GM18951 (cell line): ENCODE measurements around the gene PPDPF.

Experiments
- POLR2A ChIP-seq: IDR thresholded peaks from 4 replicates; pipeline ENCODE4 v1.6.1; 2011; ENCODE audit warnings: mild to moderate bottlenecking; ENCODE audit not compliant: insufficient read length, insufficient read depth; ENCODE audit errors: extremely low read depth
- in situ Hi-C: fragments of 300-500 bp; cut with MboI; formaldehyde crosslinking; loops from one replicate; pipeline ENCODE4 v1.12.0; 2022; ENCODE audit warnings: low sequenced_read_pairs, mixed read lengths, inconsistent platforms; ENCODE audit not compliant: unreplicated experiment

PPDPF gene

DNA sequence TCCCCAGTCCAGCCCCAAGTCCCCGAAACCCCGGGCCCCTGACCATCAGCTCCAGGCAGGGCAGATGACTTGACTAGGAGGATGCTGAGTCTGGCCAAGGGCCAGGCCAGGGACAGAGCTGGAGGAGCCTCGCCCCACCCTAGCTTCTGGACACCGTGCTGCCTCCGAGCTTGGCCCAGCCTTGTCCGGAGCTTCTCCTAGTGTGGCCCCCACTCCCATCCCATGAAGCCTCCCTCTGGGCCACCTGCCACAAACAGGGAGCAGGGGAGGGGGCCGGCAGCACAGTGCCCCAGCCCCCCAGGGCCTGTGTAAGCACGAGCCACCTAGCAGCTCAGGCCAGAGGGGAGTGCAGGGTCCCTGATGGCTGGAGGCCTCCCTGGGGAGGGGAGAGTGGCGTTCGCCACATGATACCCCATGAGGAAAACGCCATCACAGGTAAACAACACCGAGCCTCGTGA, 27.0 kb upstream of the PPDPF start:
- in situ Hi-C loops, result no loop called here
- no peak for TF ChIP-seq POLR2A

DNA sequence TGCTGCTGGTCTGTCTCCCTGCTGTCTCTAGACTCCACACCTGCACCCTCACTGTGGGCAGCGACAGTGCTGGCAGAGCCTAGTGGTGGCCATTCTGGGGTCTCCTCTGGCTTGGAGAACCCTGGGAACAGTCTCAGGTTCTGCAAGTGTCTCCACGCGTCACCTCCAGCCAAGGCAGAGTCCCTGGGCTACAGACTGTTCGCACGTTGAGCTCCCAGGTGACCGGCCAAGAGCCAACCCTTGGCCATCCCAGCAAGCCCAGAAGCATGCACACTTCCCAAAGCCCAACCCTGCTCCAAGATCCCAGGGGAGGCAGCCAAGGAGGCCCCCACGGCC, 26.5 kb upstream of the PPDPF start:
- in situ Hi-C loops, result no loop called here
- TF ChIP-seq POLR2A, result no peak

DNA sequence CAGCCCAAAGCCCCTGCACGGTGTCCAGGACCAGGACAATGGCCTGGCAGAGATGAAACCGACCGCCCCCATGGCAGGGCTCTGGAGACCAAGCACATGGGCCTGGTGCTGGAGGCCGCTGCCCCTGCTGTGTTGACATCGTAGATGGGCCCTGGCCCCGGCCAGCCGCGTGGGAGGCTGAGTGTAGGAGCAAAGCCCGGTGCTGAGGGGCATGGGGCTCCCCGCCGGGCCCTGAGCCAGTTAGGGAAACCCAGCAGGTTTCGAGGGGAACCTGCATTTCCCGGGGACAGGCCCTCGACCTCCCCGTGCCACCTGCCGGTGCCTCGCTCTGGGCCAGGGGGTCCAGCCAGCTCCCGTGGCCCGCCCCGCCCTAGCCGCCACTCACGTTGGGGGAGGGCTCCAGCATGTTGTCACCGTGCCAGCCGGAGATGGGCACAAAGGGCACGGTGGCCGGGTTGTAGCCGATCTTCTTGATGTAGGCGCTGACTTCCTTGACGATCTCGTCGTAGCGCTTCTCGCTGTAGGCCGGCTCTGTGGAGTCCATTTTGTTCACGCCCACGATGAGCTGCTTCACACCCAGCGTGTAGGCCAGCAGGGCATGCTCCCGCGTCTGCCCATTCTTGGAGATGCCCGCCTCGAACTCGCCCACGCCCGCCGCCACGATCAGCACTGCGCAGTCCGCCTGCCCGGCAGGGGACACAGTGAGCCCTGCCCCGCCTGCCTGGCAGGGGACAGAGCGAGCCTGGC, 26.0 kb upstream of the PPDPF start:
- no peak for TF ChIP-seq POLR2A
- in situ Hi-C loops, result no loop called here

DNA sequence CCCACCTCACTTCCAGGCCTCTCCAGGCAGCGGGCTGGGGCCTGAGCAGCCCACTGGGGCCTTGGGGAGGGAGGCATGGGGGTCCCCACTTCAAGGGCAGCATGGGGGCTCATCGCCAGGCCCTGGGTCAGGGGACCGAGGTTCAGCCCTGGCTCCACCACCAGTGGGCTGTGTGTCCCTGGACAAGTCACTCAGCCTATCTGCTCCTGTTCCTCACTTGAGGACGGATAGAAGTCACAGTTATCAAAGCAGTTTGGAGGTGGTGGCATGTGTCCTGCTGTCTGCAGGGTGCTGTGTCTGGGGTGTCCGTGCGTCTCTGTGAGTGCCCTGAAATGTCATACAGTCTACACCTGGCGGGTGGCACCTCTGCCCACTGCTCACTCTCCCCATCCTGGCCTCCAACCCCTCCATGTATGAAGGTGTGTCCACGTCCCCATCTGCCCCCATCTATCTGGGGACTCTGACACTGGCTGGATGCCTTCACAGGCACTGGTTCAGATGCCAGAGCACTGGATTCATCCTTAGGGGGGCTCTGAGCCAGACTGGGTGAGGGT, 25.3 kb upstream of the PPDPF start:
- no peak for TF ChIP-seq POLR2A
- in situ Hi-C loops, result no loop called here

DNA sequence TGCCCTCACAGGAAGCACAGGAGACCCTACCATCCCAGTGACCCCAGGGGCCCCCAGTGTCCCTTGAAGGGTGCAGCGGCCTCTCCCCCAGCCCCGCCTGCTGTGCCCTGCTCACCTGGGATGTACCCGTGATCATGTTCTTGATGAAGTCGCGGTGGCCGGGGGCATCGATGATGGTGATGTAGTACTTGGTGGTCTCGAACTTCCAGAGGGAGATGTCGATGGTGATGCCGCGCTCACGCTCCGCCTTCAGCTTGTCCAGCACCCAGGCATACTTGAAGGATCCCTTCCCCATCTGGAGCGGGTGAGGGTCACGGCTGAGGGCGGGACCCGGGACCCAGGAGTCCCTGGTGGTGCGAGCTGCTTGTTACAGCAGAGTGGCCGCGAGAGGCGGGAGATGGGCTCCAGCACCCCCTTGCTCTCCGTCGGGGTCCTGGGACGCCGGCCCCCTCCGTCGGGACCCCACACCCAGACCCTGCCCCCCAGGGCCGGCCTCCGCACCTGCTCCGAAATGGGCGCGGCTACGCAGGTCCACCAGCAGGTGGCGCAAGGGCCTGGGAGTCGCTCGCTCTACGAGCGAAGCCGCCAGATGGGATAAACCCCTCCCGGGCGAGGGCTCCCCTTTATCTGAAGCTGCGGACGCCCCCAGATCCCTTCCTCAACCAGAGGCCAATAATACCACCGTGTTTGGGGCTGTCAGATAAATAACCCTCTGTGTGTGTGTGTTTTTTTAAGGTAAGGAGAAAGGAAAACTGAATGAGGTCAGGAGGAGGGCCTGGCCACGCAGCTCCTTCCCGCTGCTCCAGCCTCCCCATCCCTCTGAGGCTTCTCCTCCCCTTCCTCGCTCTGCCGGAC, 24.6 kb upstream of the PPDPF start:
- no peak for TF ChIP-seq POLR2A
- in situ Hi-C loops, result no loop called here

DNA sequence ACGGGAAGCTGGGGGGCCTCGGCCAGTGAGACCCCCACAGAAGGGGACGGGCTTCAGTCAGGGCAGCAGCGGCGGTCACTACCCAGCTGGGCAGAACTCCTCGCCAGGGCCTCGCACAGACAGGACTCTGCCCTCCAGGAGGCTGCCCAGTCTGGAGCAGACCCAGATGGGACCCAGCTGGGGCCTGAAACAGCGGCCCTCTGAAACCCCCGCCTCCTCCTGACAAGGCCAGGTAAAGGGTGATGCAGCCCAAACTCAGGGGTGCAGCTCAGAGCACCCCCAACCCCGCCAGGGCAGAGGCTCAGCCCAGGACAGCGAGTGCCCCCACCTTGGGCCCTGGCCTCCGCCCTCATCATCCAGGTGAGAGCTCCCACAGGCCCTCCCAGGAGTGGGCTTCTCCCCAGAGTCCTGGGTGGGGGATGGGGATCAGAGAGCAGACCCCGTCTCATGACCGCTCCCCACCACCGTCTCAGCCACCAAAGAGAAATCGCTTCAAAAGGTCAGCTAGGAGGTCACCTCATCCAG, 23.9 kb upstream of the PPDPF start:
- TF ChIP-seq POLR2A, result no peak
- in situ Hi-C loops, result no loop called here

DNA sequence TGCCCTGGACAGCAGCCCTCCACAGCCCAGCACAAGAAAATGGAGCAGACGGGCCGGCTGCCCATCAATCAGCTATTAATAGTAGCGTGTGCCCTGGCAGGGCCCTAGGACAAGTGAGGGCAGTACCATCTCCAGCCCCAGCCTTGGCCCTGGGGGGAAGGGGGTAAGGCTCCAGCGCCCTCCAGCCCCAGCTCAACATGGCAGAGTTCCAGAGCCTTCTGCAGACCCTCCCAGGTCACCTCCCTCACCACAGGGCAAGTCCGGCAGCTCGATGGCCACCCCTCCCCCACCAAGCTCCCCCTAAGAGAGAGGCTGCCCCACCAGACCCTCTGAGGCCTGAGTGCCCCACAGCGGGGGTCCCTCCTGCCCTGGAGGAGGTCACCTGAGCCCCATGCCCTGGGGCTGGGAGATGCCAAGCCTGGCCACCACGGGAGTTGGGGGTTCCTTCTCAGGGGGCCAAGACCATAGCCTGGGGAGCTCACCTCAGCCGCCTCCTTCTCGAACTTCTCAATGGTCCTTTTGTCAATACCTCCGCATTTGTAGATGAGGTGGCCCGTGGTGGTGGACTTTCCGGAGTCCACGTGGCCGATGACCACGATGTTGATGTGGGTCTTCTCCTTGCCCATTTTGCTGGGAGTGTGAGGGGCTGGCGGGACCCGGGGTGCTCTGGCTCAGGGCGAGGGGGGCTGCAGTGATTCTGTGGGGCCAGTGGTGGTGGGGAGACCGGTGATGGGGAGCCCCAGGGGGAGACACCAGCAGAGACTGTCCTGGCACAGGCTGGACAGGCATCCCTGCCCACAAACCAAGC, 23.2 kb upstream of the PPDPF start:
- in situ Hi-C loops, result no loop called here
- TF ChIP-seq POLR2A, result no peak

DNA sequence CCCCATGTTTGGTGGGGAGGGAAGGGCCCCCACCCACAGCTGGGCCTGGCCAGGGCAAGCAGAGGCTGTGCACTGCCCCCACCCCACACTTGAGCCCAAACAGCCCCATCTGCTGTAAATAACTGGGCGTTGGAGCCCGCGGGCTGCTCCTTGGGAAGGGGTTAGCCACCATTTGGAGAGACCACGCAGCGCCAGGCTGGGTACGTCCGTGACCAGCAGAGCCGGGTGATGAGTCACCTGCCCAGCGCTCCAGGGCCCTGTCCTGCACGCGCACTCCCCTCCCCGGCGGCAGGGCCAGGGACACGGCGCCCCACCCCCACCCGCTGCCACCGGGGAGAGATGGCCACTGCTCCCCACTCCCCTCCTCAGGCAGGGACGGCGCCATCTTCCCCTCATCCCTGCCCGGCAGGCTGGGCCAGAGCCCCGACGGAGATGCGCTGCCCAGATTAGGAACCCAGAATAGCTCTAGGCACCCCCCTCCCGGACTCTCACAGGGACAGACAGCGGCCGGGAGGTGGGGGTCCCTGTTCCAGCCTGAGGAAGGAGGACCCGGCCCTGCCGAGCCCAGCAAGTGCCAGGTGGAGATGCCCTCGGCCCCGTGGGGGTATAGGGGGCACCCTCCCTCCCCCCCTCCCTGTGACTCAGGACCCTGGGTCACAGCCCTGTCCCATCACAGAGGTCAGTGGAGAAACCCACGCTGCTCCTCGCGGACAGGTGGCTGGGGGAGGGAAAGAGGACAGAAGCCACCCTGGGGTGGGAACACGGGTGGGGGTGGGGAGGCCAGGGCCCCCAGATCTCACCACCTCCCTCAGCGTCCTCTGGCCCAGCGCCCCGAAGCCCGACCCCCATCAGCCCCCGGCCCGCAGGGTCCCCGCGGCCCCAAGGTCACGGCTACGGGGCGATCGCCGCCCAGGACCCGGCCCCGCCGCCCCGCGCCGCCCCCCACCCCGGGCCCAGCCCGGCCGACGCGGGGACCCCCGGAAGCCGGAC, 22.3 kb upstream of the PPDPF start:
- in situ Hi-C loops, result no loop called here
- no peak for TF ChIP-seq POLR2A

DNA sequence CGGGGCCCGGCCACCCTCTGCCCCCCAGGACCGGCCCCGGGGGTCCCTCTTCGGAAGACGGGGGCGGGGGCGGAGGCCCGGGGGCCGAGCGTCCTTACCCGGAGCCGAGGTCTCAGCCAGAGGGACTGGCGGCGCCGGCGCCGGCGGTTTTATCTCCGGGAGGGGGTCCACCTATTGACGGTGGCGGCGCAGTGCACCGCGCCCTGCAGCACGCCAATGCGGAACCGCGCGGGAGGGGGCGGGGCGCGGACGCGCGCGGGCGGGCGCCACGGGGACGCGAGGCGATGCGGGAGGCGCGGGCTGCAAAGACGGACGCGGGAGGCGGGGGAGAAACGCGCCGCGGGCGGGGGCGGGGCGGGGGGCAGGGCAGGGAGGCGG, 21.6 kb upstream of the PPDPF start, which contains the start of gene EEF1A2:
Gene EEF1A2 (minus strand): TSS at position 124 of the 378 bp plus-strand sequence. CDS start 1,320 bp downstream, outside the sequence.
- no peak for TF ChIP-seq POLR2A
- in situ Hi-C loops, result no loop called here

DNA sequence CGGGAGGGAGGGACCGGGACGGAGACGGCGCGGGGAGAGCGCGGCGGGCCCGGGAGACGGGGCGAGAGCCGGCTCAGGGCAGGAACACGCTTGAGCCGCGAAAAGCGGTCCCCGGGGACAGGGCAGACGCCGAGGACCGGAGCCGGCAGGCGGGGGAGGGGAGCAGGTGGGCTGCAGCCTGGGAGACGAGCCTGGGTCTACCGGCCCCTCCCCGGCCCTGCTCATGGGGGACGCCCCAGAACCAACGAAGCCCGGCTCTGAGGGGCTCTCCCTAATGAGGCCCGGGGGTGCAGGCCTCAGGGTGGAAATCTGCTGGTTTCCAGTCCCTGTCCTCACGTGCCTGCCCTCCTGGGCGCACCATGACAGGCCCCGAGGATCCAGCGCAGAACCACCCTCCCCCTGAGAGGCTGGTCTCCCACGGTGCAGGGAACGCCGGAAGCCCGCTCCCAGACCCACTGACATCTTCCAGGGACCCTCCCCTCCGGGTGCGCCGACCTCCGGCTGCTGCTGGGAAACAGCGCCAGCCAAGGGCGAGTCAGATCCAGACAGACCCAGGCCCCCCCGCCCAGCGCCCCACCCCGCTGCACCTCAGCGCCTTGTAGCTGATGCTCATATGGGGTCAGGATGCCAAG, 21.1 kb upstream of the PPDPF start:
- TF ChIP-seq POLR2A, result no peak

DNA sequence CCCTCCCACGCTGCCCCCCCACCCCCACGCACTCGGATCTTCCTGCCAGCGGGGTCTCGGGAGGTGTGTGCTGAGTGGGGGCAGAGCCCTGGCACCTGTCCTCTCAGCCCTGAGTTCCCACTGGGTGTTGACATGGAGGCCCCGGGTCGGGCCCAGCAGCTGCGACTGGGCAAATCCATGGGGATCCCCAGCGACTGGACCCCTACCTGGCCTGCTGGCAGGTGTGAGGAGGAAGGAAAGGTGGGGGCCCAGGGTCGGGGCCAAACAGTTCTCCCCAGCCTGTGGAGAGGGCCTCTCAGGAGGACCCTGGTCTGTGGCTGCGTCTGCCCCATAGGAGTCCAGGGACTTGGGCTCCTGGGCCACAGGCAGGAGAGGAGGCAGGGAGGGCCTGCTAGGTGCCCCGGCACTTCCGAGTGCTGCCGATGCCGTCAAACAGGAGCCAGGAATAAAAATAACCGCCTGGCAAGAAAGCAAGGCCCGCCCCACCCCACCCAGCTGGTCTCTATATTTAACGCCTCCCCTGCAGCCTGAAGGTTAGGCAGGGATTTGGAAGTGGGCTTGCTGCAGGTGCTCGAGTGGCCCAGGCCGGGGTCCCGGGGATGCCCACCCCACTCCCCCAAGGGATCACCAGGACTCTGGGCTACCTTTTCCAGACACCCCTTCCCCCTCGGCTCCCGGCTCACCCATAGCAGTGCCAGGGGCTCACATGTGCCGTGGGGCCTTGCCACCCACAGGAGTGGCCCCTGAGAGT, 20.2 kb upstream of the PPDPF start:
- in situ Hi-C loops, result no loop called here
- TF ChIP-seq POLR2A, result no peak

More for the DNA sequence above, 21.1 kb upstream of the PPDPF start:
- in situ Hi-C loops, result no loop called here
